GM12801 (cell line): ENCODE results near the gene TMEM41B.

Experiments used
- TF ChIP-seq, protein P1 (sequence below): IDR thresholded peaks from one replicate; pipeline ENCODE4 v1.5.1; 2011; ENCODE audit warnings: control low read depth; ENCODE audit not compliant: insufficient read length; ENCODE audit errors: extremely low read depth

Gene TMEM41B

DNA sequence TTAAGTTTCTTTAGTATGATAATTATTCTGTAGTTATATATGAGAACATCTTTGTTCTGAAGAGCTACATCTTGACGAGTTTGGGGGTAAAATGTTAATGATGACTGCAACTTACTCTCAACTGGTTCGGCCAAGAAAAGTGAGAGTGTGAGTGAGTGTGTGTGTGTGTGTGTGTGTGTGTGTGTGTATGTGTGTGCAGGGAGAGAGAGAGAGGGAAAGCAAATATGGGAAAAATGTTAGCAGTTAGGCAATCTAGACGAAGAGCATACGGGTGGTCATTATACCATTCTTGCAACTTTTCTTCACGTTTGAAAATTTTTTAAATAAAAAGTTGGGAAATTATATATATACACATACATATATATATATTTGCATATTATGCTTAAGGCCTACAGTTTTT, 18.3 kb upstream of the TMEM41B start:
- TF ChIP-seq, protein P1, sequence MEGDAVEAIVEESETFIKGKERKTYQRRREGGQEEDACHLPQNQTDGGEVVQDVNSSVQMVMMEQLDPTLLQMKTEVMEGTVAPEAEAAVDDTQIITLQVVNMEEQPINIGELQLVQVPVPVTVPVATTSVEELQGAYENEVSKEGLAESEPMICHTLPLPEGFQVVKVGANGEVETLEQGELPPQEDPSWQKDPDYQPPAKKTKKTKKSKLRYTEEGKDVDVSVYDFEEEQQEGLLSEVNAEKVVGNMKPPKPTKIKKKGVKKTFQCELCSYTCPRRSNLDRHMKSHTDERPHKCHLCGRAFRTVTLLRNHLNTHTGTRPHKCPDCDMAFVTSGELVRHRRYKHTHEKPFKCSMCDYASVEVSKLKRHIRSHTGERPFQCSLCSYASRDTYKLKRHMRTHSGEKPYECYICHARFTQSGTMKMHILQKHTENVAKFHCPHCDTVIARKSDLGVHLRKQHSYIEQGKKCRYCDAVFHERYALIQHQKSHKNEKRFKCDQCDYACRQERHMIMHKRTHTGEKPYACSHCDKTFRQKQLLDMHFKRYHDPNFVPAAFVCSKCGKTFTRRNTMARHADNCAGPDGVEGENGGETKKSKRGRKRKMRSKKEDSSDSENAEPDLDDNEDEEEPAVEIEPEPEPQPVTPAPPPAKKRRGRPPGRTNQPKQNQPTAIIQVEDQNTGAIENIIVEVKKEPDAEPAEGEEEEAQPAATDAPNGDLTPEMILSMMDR = no peak

DNA sequence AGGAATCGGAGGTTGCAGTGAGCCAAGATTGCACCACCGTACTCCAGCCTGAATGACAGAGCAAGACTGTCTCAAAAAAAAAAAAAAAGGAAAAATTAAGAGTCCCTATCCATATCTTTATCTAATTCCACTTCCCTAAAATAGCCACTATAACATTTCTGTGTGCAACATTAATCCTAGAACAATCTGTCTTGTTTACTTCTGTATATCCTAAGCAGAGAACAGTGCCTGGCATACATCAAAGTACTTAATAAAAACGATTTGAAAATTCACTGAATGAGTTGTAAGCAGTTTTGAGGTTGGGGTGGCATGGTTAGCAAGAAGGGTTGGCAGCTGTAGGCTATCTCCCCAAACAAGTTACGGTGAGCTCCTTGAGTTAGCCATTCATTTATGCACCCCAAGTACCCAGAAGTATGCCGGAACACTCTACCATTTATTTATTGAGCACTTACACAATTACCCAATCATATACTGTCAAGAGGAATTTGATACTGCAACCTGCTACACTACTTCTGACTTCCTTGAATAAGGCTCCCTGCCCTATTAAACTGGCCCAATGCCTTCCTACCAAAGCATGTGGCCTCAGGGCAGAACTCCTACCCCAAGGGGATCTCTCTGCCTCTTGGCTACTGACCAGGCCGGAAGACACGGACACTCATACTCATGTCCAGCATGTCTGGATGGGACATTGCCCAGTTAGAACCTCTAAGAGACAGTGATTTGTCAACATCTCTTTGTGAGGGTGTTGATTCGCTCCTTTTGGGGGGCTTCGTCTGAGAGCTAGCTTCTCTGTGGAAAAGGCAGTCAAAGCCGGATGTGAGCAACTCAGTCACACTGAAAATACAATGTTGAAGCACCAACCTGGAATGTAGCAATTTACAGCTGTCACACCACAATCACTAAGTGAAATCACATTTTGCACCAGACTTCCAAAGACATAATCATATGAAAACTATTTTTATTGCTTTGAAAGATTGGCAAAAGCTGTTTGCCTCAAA, 16.3 kb upstream of the TMEM41B start:
- TF ChIP-seq, protein P1 = no peak

DNA sequence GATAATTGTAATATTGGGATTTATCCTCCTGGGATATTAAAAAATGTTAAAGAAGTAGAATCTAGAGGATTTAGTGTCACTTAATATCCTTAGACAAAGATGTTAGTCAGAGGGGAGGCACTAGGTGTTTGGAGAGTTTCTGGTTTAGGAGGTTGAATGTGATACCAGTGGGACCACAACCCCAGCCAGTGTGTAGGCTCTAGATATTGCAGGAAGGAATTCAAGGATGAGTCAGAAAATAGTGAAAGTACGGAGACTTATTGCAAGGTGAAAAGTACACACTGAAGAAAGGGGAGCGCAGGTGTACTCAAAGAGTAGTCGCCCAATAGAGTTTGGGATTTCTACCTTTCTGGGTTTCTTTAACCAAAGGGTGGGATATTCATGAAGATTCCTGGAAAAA, 5.7 kb upstream of the TMEM41B start:
- TF ChIP-seq, protein P1 = no peak

DNA sequence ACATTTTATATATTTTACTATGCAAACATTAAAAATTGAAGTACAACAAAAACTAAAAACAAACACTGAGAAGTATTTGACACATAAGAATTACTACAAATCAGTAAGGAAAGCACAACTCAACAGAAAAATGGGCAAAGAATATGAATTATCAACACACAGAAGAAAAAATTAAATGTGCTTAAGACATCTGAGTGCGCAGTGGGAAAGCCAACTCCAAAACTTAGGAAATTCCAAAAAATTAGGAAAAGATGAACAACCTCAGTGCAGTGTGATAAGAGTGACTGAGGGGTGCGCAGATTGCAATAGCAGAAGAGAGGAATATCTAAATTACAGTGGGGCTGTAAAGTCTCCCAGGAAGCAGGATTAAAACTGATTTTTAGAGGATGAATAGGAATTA, 1.9 kb upstream of the TMEM41B start:
- TF ChIP-seq, protein P1 = no peak

DNA sequence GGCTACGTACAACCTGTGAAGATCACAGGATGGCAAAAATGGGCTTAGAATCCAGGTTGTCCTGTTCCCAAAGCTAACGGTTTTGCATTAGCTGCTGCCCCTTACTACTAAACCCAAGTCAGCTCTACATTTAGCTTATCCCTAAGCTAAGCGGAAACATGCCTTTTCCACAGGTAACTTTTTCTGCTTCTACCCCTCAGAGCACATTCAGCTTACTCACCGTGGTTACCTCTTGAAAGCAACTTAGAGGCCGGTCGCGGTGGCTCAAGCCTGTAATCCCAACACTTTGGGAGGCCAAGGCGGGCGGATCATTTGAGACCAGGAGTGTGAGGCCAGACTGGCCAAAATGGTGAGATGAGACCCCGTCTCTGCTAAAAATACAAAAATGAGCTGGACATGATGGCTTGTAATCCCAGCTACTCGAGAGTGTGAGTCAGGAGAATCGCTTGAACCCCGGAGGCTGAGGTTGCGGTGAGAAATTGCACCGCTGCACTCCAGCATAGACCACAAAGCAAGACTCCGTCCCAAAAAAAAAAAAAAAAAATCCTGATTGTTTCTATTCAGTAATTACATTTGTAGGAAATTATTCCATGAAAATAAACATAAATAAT, 790 bp upstream of the TMEM41B start:
- TF ChIP-seq, protein P1 = no peak

DNA sequence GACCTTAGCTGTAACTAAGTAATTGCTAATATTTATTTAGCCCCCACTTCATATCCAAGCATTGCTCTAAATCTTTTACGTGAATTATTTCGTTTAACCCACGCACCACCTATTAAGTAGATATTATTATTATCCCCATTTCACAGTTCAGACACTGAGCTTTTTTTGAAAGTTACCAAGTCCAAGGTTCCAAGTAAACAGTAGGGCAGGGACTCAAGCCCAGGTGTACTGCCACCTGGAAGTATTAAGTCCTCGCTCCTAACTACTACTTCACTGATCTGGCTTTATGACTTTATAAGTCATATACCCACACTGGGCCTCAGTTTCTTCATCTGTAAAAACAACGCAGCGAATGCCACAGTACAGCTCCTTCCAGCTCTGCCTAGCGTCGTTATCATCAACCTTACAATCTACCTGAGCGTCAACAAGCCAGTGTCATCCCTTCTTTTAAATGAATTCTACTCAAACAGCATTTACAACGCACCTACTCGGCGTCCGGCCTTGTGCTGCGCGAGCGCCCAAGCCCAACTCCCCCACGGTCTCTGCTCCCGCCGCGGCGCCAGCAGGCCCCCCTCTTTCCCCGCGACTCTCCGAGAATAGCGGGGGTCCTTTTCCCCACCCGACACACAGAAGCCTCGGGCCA, 624 bp downstream of the TMEM41B start:
- TF ChIP-seq, protein P1 = no peak

DNA sequence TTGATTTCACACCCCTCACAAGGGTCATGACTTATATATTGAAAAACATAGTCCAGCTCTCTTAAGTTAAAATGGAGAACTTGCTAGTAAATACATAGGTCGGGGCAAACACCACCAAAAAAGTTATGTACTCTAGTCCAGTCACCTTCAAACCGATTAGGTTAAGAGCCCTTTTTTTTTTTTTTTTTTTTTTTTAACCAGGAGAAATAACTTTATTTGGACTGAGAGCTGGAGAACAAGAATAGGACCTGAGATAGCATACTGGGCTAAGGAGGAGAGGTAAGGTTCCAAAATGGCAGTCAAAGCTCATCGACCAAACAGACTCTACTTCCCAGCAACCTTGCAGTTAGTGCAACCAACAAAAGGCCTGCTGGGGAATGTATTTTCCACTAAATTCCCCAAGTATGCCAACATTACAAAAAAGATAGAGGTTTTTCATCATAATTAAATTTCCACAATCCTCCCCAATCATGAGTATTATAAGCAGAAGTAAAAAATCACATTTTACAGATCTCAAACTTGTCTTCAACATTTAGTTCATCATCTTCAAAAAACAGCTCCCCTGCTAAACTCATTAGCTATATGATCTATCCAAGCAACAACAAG, 3.8 kb downstream of the TMEM41B start:
- TF ChIP-seq, protein P1 = no peak
